OCI-LY1 (cell line): ENCODE results near the gene PAPPA.

ENCODE experiments used
- H2AFZ ChIP-seq: fragments of 200-600 bp; sonication (generic), shearing (Covaris generic); 2 replicates; pipeline ENCODE4 v1.6.0; 2014; ENCODE audit warnings: antibody characterized with exemption, mild to moderate bottlenecking, low read length
- H3F3A ChIP-seq: fragments of 200-600 bp; sonication (generic), shearing (Covaris generic); 2 replicates; pipeline ENCODE4 v1.6.0; 2014; ENCODE audit warnings: mild to moderate bottlenecking, antibody characterized with exemption, low read length, moderate library complexity; ENCODE audit not compliant: insufficient read depth
- H3K27ac ChIP-seq: fragments of 200-600 bp; sonication (generic); 2 replicates; pipeline ENCODE4 v1.5.1; 2014; ENCODE audit warnings: low read length, mixed run types, mild to moderate bottlenecking, low read depth; ENCODE audit not compliant: poor library complexity, severe bottlenecking
- H3K27me3 ChIP-seq: fragments of 200-600 bp; sonication (generic); 2 replicates; pipeline ENCODE4 v1.6.0; 2014; ENCODE audit warnings: antibody characterized with exemption, mild to moderate bottlenecking, low read length, moderate library complexity; ENCODE audit not compliant: insufficient read depth
- H3K36me3 ChIP-seq: fragments of 200-600 bp; sonication (generic); 2 replicates; pipeline ENCODE4 v1.6.1; 2014; ENCODE audit warnings: mild to moderate bottlenecking, antibody characterized with exemption, low read length, moderate library complexity, mixed read lengths; ENCODE audit not compliant: insufficient read depth
- H3K4me1 ChIP-seq: fragments of 200-600 bp; sonication (generic); 2 replicates; pipeline ENCODE4 v1.5.1; 2014; ENCODE audit warnings: mild to moderate bottlenecking, low read length, moderate library complexity; ENCODE audit not compliant: insufficient read depth, severe bottlenecking
- H3K4me2 ChIP-seq: fragments of 200-600 bp; sonication (generic), shearing (Covaris generic); 2 replicates; pipeline ENCODE4 v1.6.1; 2014; ENCODE audit warnings: low read length
- H3K4me3 ChIP-seq: fragments of 200-600 bp; sonication (generic); 2 replicates; pipeline ENCODE4 v1.5.1; 2014; ENCODE audit warnings: low read length, low read depth, mild to moderate bottlenecking, mixed read lengths; ENCODE audit not compliant: poor library complexity, severe bottlenecking
- H3K79me2 ChIP-seq: fragments of 200-600 bp; shearing (Covaris generic); 2 replicates; pipeline ENCODE4 v1.6.1; 2016; ENCODE audit warnings: mixed run types, low read length, mixed read lengths; ENCODE audit not compliant: insufficient read depth
- H3K9ac ChIP-seq: fragments of 200-600 bp; sonication (generic), shearing (Covaris generic); 2 replicates; pipeline ENCODE4 v1.6.1; 2014; ENCODE audit warnings: mild to moderate bottlenecking, low read length, mixed read lengths
- H3K9me2 ChIP-seq: fragments of 200-600 bp; sonication (generic), shearing (Covaris generic); 2 replicates; pipeline ENCODE4 v1.6.1; 2014; ENCODE audit warnings: low read depth, mild to moderate bottlenecking, low read length, mixed read lengths
- H3K9me3 ChIP-seq: fragments of 200-600 bp; shearing (Covaris generic); 2 replicates; pipeline ENCODE4 v1.6.1; 2014; ENCODE audit warnings: low read length, mixed read lengths
- H4K20me1 ChIP-seq: fragments of 200-600 bp; sonication (generic), shearing (Covaris generic); 2 replicates; pipeline ENCODE4 v1.6.0; 2016; ENCODE audit warnings: mild to moderate bottlenecking, low read length; ENCODE audit not compliant: insufficient read depth
- CTCF ChIP-seq: fragments of 200-600 bp; sonication (generic), shearing (Covaris generic); IDR thresholded peaks from 2 replicates; pipeline ENCODE4 v1.5.1; 2017; ENCODE audit warnings: mild to moderate bottlenecking, antibody characterized with exemption, low read length, moderate library complexity, mixed read lengths
- EZH2 ChIP-seq: fragments of 200-600 bp; sonication (generic), shearing (Covaris generic); IDR thresholded peaks from 2 replicates; pipeline ENCODE4 v1.8.0; 2017; ENCODE audit warnings: borderline replicate concordance, mixed run types, mild to moderate bottlenecking, antibody characterized with exemption, low read length, moderate library complexity, mixed read lengths

Gene PAPPA

GRCh38 chr9:116155698-116156039, 2.1 kb downstream of the PAPPA start:
- Histone ChIP-seq H4K20me1 (no peaks in the 10 kb centered on the region), H3K79me2 (no peaks in the 10 kb centered on the region), H3K27ac (no peak overlapping the region), H3K4me3 (no peak overlapping the region), H3K9me2 (no peaks in the 10 kb centered on the region), H3K36me3 (no peaks in the 10 kb centered on the region), H3F3A (no peaks in the 10 kb centered on the region; the same call in 1 of the 2 replicates), H3K4me2 (no peak overlapping the region), H3K4me1 (no peaks in the 10 kb centered on the region), H3K27me3 (no peaks in the 10 kb centered on the region), H2AFZ (no peak overlapping the region), H3K9me3 (no peaks in the 10 kb centered on the region), H3K9ac (no peak overlapping the region)
- TF ChIP-seq EZH2 (no peak), CTCF (no peak)

GRCh38 chr9:116156621-116157314, 3.2 kb downstream of the PAPPA start:
- H3K9me2 ChIP-seq = no peaks in the 10 kb centered on the region
- no peaks in the 10 kb centered on the region for H3K79me2 ChIP-seq
- H3K4me1 ChIP-seq = no peaks in the 10 kb centered on the region
- no peaks in the 10 kb centered on the region for H4K20me1 ChIP-seq
- no peak overlapping the region for H3K4me3 ChIP-seq
- no peaks in the 10 kb centered on the region for H3K9me3 ChIP-seq
- no peaks in the 10 kb centered on the region for H3K27me3 ChIP-seq
- no peak overlapping the region for H2AFZ ChIP-seq
- no peaks in the 10 kb centered on the region for H3K36me3 ChIP-seq
- H3F3A ChIP-seq = no peaks in the 10 kb centered on the region; the same call in 1 of the 2 replicates
- no peak overlapping the region for H3K27ac ChIP-seq
- no peak for TF ChIP-seq EZH2
- H3K9ac ChIP-seq = no peak overlapping the region
- no peak overlapping the region for H3K4me2 ChIP-seq

- no peaks in the 10 kb centered on the region for H4K20me1 ChIP-seq
- no peaks in the 10 kb centered on the region for H3K36me3 ChIP-seq
- no peaks in the 10 kb centered on the region for H3K9me2 ChIP-seq
- no peak overlapping the region for H3K9ac ChIP-seq
- TF ChIP-seq EZH2 = no peak
- no peak for TF ChIP-seq CTCF
- no peak overlapping the region for H3K27ac ChIP-seq
- no peak overlapping the region for H3K4me2 ChIP-seq
- H3F3A ChIP-seq = no peaks in the 10 kb centered on the region
- no peaks in the 10 kb centered on the region for H3K79me2 ChIP-seq
- H3K4me1 ChIP-seq = no peaks in the 10 kb centered on the region
- H3K27me3 ChIP-seq = no peaks in the 10 kb centered on the region
- H3K9me3 ChIP-seq = no peaks in the 10 kb centered on the region
- H3K4me3 ChIP-seq = no peak overlapping the region
- H2AFZ ChIP-seq = no peak overlapping the region
These were observed 4.0 kb downstream of the PAPPA start for GRCh38 chr9:116157436-116158138.
